Activated naive CD8-positive, alpha-beta T cell treated with anti-CD3 and anti-CD28 coated beads, Interleukin-2, amount 50 U/mL, for 16 hours (primary cell): ENCODE results near the gene SKIC3.

Source experiments
- DNase-seq: peaks from one replicate; pipeline ENCODE4 v3.0.0-alpha.2; 2020; ENCODE audit warnings: low read depth, low spot score

SKIC3 gene

GRCh38 chr5:95554647-95555548 lies at the start of gene SKIC3, which contains the start of gene ARSK:
SKIC3 (minus strand) TSS chr5:95554977; CDS start chr5:95547150, 7,827 bp downstream.
ARSK (plus strand) TSS chr5:95555101; CDS start chr5:95555279, 178 bp downstream.
- peak; percentile 69 for DNase-seq

- DNase-seq, result no peak
These were observed 45.8 kb upstream of the SKIC3 start for GRCh38 chr5:95600557-95600956.

GRCh38 chr5:95599252-95599651 lies 44.5 kb upstream of the SKIC3 start:
- DNase-seq, result no peak

GRCh38 chr5:95595289-95595931 lies 40.6 kb upstream of the SKIC3 start:
- DNase-seq, result no peak

GRCh38 chr5:95591490-95591901 lies 36.7 kb upstream of the SKIC3 start:
- no peak for DNase-seq

- DNase-seq, result no peak
These were observed 36.1 kb upstream of the SKIC3 start for GRCh38 chr5:95590880-95591279.

- DNase-seq, result no peak
These were observed 29.2 kb upstream of the SKIC3 start for GRCh38 chr5:95583992-95584391.

GRCh38 chr5:95581576-95581975 lies 26.8 kb upstream of the SKIC3 start:
- DNase-seq, result no peak

GRCh38 chr5:95572016-95572415 lies 17.2 kb upstream of the SKIC3 start:
- no peak for DNase-seq

GRCh38 chr5:95565280-95565920 lies 10.6 kb upstream of the SKIC3 start:
- DNase-seq, result no peak

- no peak for DNase-seq
These were observed 9.7 kb upstream of the SKIC3 start for GRCh38 chr5:95564450-95564849.

- DNase-seq, result no peak
These were observed 8.6 kb upstream of the SKIC3 start for GRCh38 chr5:95563367-95563766.

- no peak for DNase-seq
These were observed 7.5 kb upstream of the SKIC3 start for GRCh38 chr5:95562282-95562681.

GRCh38 chr5:95557841-95558240 lies 3.1 kb upstream of the SKIC3 start:
- DNase-seq, result no peak

- no peak for DNase-seq
These were observed 776 bp upstream of the SKIC3 start for GRCh38 chr5:95555553-95555952.

- DNase-seq, result no peak
These were observed 488 bp downstream of the SKIC3 start for GRCh38 chr5:95554331-95554646.

- DNase-seq, result no peak
These were observed 5.7 kb downstream of the SKIC3 start for GRCh38 chr5:95549030-95549429.

GRCh38 chr5:95543017-95543705 lies 11.6 kb downstream of the SKIC3 start:
- no peak for DNase-seq

GRCh38 chr5:95537501-95537900 lies 17.3 kb downstream of the SKIC3 start:
- DNase-seq, result no peak

GRCh38 chr5:95533761-95534160 lies 21.0 kb downstream of the SKIC3 start:
- DNase-seq, result no peak

- no peak for DNase-seq
These were observed 21.7 kb downstream of the SKIC3 start for GRCh38 chr5:95533106-95533505.

GRCh38 chr5:95532415-95532814 lies 22.4 kb downstream of the SKIC3 start:
- DNase-seq, result no peak
